ENCODE results near the gene SLC38A2. TPM values are rescaled to one million over a fixed set of nuclear protein-coding genes. Genes with fewer than 3 reads are reported as not detected.

Gene SLC38A2
- total RNA-seq, 1 donor from 2014 or later = 754 TPM

DNA sequence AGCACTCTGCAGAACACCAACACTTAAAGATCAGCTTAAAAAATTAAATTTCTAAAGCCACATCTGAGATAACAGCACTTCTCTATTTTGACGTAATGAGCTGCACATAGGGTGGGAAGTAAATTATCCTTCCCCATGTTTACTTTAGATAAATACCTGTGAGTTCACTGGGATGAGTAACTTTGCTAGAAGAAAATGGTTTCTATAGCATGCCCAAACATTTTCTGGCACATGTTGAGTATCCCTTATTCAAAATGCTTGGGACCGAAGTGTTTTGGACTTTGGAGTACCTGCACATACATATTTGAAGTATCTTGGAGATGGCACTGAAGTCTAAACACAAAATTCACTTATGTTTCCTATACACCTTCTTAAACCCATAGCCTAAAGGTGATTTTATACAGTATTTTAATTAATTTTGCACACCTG, 6.6 kb downstream of the SLC38A2 start:
- Mint-ChIP-seq H3K27ac (ENCODE audit: unreplicated experiment) (peak overlapping the region; percentile 80), H3K4me3 (ENCODE audit: unreplicated experiment) (peak overlapping the region; percentile 65), H3K27me3 (ENCODE audit: unreplicated experiment) (no peaks in the 10 kb centered on the region), H3K9me3 (ENCODE audit: unreplicated experiment) (no peaks in the 10 kb centered on the region), H3K4me1 (ENCODE audit: unreplicated experiment) (peaks cover 85% of the 10 kb centered on the region), H3K36me3 (ENCODE audit: unreplicated experiment) (peaks cover 90% of the 10 kb centered on the region)
- TF ChIP-seq, protein P1, sequence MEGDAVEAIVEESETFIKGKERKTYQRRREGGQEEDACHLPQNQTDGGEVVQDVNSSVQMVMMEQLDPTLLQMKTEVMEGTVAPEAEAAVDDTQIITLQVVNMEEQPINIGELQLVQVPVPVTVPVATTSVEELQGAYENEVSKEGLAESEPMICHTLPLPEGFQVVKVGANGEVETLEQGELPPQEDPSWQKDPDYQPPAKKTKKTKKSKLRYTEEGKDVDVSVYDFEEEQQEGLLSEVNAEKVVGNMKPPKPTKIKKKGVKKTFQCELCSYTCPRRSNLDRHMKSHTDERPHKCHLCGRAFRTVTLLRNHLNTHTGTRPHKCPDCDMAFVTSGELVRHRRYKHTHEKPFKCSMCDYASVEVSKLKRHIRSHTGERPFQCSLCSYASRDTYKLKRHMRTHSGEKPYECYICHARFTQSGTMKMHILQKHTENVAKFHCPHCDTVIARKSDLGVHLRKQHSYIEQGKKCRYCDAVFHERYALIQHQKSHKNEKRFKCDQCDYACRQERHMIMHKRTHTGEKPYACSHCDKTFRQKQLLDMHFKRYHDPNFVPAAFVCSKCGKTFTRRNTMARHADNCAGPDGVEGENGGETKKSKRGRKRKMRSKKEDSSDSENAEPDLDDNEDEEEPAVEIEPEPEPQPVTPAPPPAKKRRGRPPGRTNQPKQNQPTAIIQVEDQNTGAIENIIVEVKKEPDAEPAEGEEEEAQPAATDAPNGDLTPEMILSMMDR (IDR thresholded peaks at IDR 0.05) = no peak
- no peak for DNase-seq (ENCODE audit: extremely low spot score, unreplicated experiment)

DNA sequence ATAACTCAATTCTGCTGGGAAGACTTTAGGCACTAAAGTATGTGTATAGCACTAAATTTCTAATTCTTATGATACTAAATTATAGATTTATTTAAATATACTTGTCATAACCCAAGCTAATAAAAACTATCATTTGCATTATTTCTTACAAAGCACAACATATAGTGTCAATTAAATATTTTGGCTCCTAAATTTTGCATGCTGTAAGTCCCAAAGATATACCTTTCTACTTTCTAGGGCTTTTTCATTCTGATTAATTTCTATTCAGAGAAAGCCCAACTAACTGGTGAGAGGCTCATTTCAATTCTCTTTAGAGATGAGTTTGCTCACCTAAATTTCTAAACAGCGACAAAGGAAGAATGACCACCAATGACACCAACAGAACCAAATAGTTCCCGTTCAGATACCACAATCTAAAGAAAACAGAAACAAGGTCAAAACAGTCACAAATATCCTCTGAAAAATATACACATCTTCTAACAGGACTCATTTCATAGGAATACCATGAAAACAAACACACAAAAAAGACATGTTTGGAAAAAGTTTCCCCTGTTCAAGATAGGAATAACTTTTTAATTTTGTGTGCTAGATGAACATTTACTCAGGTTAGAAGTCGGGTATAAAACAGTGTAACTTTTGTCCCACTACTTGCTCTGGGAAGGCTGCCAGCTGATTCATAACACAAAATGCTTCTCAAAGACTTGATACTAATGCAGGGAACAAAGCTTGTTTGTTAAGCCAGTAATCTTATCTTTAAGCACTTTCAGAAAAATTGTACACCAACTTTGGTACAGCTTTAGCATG, 7.6 kb downstream of the SLC38A2 start:
- Mint-ChIP-seq H3K4me3 (ENCODE audit: unreplicated experiment) (peak overlapping the region; percentile 65), H3K4me1 (ENCODE audit: unreplicated experiment) (peaks cover 87% of the 10 kb centered on the region), H3K9me3 (ENCODE audit: unreplicated experiment) (no peaks in the 10 kb centered on the region), H3K27ac (ENCODE audit: unreplicated experiment) (peak overlapping the region; percentile 47), H3K36me3 (ENCODE audit: unreplicated experiment) (peaks cover 87% of the 10 kb centered on the region), H3K27me3 (ENCODE audit: unreplicated experiment) (no peaks in the 10 kb centered on the region)
- no peak for DNase-seq (ENCODE audit: extremely low spot score, unreplicated experiment)
- TF ChIP-seq, protein P1 (IDR thresholded peaks at IDR 0.05) = no peak

DNA sequence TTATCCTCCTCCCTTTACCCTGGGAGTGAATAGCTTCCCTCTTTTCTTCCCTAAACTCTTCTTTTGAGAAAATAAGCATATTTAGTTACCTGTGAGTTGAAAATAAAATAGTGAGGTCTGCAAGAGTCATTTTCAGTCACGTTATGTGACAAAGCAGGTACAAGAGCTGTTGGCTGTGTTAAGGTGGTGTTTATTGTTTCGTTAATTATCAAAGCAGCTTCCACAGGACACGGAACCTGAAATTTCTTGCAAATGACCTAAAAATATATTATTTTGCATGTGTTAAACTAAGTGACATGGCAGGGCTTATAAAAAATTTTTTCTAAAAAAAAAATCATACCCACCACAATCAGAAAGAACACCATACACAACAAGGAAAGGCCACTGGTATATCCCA, 8.3 kb downstream of the SLC38A2 start:
- H3K27me3 Mint-ChIP-seq (ENCODE audit: unreplicated experiment) = no peaks in the 10 kb centered on the region
- peak overlapping the region; percentile 35 for H3K4me3 Mint-ChIP-seq (ENCODE audit: unreplicated experiment)
- no peaks in the 10 kb centered on the region for H3K9me3 Mint-ChIP-seq (ENCODE audit: unreplicated experiment)
- peak overlapping the region; percentile 31 for H3K27ac Mint-ChIP-seq (ENCODE audit: unreplicated experiment)
- TF ChIP-seq, protein P1 (IDR thresholded peaks at IDR 0.05) = no peak
- H3K36me3 Mint-ChIP-seq (ENCODE audit: unreplicated experiment) = peaks cover 87% of the 10 kb centered on the region
- no peak for DNase-seq (ENCODE audit: extremely low spot score, unreplicated experiment)
- peaks cover 83% of the 10 kb centered on the region for H3K4me1 Mint-ChIP-seq (ENCODE audit: unreplicated experiment)

DNA sequence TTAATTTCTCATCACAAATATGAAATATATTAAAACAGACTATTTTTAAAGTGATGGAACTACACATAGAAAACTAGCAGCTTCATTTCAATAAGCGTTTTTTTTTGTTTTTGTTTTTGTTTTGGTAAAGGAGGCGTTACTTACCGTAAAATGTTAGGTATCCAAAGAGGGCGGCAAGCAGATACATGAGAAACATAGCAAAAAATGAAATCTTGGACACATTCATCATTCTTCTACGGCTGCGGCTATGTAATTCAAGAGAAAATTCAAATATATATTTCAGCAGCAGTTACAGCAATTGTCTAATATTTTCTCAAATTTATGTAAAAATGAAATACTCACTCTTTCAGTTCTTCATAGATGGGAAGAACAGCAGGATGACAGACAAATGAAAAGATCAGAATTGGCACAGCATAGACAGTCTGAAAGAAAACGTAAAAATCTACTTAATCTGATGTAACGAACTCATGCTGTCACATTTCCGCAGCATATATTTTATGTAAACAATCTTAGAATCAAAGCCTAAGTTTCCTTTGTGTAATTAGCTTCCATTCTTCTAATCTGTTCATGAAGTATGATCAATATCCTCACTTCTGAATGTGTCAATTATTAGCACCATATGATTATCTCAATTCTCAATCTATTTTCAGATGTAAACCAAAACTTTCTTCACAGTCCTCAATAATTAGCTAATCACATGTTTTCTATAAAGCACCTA, 8.8 kb downstream of the SLC38A2 start:
- H3K27ac Mint-ChIP-seq (ENCODE audit: unreplicated experiment) = peak overlapping the region; percentile 65
- H3K36me3 Mint-ChIP-seq (ENCODE audit: unreplicated experiment) = peaks cover 87% of the 10 kb centered on the region
- H3K4me3 Mint-ChIP-seq (ENCODE audit: unreplicated experiment) = peak overlapping the region; percentile 58
- H3K9me3 Mint-ChIP-seq (ENCODE audit: unreplicated experiment) = no peaks in the 10 kb centered on the region
- H3K4me1 Mint-ChIP-seq (ENCODE audit: unreplicated experiment) = peaks cover 78% of the 10 kb centered on the region
- TF ChIP-seq, protein P1 (IDR thresholded peaks at IDR 0.05) = no peak
- DNase-seq (ENCODE audit: extremely low spot score, unreplicated experiment) = no peak
- H3K27me3 Mint-ChIP-seq (ENCODE audit: unreplicated experiment) = no peaks in the 10 kb centered on the region
